ENCODE results near the gene SIAH2. TPM values are rescaled to one million over a fixed set of nuclear protein-coding genes. Genes with fewer than 3 reads are reported as not detected.
"Not testable (repeated sequence)": the region's sequence is repeated elsewhere in the genome, so short reads cannot be mapped to it uniquely, and the experiment has no call there.

SIAH2 gene
- total RNA-seq, 1 donor: 22.5 TPM

GRCh38 chr3:150800722-150801121 is 37.8 kb upstream of the SIAH2 start:
- DNase-seq (ENCODE audit: low read depth): no peak
- no peak overlapping the region for H3K4me3 ChIP-seq (ENCODE audit: low read depth, low read length)

GRCh38 chr3:150798122-150798618 is 35.2 kb upstream of the SIAH2 start:
- no peak overlapping the region for H3K4me3 ChIP-seq (ENCODE audit: low read depth, low read length)
- no peak for DNase-seq (ENCODE audit: low read depth)
- TF ChIP-seq, protein P1, sequence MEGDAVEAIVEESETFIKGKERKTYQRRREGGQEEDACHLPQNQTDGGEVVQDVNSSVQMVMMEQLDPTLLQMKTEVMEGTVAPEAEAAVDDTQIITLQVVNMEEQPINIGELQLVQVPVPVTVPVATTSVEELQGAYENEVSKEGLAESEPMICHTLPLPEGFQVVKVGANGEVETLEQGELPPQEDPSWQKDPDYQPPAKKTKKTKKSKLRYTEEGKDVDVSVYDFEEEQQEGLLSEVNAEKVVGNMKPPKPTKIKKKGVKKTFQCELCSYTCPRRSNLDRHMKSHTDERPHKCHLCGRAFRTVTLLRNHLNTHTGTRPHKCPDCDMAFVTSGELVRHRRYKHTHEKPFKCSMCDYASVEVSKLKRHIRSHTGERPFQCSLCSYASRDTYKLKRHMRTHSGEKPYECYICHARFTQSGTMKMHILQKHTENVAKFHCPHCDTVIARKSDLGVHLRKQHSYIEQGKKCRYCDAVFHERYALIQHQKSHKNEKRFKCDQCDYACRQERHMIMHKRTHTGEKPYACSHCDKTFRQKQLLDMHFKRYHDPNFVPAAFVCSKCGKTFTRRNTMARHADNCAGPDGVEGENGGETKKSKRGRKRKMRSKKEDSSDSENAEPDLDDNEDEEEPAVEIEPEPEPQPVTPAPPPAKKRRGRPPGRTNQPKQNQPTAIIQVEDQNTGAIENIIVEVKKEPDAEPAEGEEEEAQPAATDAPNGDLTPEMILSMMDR (IDR thresholded peaks at IDR 0.05; ENCODE audit: insufficient read depth, low read length): no peak

More at GRCh38 chr3:150800722-150801121, 37.8 kb upstream of the SIAH2 start:
- TF ChIP-seq, protein P1 (IDR thresholded peaks at IDR 0.05; ENCODE audit: insufficient read depth, low read length): no peak

DNA sequence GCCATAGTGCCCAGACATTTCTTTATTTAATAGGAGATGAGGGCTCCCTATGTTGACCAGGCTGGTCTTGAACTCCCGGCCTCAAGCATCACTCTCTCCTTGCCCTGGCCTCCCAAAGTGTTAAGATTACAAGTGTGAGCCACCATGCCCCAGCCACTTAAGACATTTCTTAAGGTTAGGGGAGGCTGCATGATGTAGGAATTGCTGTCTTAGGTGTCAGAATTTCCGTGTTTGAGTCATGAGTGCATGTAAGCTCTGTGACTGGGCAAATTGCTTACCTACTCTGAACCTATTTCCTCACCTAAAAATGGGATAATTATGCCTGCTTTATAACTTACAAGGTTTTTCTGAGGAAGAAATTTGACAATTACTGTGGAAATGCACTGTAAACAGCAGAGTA is 34.2 kb upstream of the SIAH2 start:
- TF ChIP-seq, protein P1 (IDR thresholded peaks at IDR 0.05; ENCODE audit: insufficient read depth, low read length): no peak
- no peak for DNase-seq (ENCODE audit: low read depth)
- no peak overlapping the region for H3K4me3 ChIP-seq (ENCODE audit: low read depth, low read length)

DNA sequence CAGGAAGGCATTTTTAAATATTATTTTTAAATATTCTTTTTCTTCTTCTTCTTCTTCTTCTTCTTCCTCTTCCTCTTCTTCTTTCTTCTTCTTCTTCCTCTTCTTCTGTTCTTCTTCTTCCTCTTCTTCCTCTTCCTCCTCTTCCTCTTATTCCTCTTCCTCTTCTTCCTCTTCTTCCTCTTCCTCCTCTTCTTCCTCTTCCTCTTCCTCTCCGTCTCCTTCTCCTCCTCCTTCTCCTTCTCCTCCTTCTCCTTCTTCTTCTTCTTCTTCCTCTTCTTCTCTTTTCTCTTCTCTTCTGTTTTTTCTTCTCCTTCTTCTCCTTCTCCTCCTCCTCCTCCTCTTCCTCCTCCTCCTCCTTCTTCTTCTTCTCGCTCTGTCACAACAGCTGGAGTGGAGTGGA is 33.6 kb upstream of the SIAH2 start:
- DNase-seq (ENCODE audit: low read depth); H3K4me3 ChIP-seq (ENCODE audit: low read depth, low read length): not testable (repeated sequence)

DNA sequence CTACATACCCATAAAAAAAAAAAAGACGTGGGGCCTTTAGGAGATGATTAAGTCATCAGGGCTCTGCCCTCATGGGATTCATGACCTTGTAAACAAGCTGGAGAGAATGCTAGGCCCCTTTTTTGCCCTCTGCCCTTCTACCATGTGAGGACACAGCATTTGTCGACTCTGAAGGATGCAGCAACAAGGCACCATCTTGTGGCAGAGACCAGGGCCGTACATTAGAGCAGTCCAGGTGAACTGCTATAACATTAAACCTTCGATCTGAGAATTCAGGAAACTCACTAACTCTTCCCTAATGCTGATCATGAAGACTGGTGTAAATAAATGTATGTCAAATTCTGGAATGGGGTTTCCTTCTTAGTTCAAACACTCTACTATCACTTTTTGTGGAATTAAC is 30.7 kb upstream of the SIAH2 start:
- no peak for DNase-seq (ENCODE audit: low read depth)
- TF ChIP-seq, protein P1 (IDR thresholded peaks at IDR 0.05; ENCODE audit: insufficient read depth, low read length): no peak
- no peak overlapping the region for H3K4me3 ChIP-seq (ENCODE audit: low read depth, low read length)

DNA sequence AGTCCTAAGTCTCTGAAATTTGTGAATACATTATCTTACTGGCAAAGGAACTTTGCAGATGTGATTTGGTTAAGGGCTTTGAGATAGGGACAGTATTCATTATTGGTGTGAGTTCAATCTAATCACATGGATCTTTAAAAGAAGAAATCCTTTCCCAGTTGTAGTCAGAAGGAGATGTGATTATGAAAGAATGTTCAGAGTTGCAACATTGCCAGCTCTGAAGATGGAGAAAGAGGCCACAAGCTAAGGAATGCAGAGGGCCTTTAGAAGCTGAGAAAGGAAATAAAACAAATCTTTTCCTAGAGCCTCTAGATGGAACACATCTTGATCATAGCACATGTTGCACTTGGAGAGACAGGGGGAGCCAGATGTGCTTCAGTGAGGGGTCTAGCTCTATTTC is 27.7 kb upstream of the SIAH2 start:
- TF ChIP-seq, protein P1 (IDR thresholded peaks at IDR 0.05; ENCODE audit: insufficient read depth, low read length): no peak
- H3K4me3 ChIP-seq (ENCODE audit: low read depth, low read length): no peak overlapping the region
- peak; percentile 12 for DNase-seq (ENCODE audit: low read depth)

GRCh38 chr3:150789451-150789850 is 26.5 kb upstream of the SIAH2 start:
- TF ChIP-seq, protein P1 (IDR thresholded peaks at IDR 0.05; ENCODE audit: insufficient read depth, low read length): no peak
- no peak overlapping the region for H3K4me3 ChIP-seq (ENCODE audit: low read depth, low read length)
- DNase-seq (ENCODE audit: low read depth): no peak

Measured in fibroblast of the aortic adventitia (primary cell).